DOHH2 (cell line): ENCODE results near the gene ABTB2.

Source experiments
- H3F3A ChIP-seq: fragments of 200-600 bp; sonication (generic), shearing (Covaris generic); 2 replicates; pipeline ENCODE4 v1.6.0; 2016; ENCODE audit warnings: antibody characterized with exemption, mild to moderate bottlenecking; ENCODE audit not compliant: control insufficient read depth, insufficient read depth
- H3K27ac ChIP-seq: fragments of 200-600 bp; sonication (generic); 2 replicates; pipeline ENCODE4 v1.5.1; 2014; ENCODE audit warnings: low read depth, mild to moderate bottlenecking, low read length, moderate library complexity
- H3K27me3 ChIP-seq: fragments of 200-600 bp; sonication (generic); 2 replicates; pipeline ENCODE4 v1.6.1; 2014; ENCODE audit warnings: mild to moderate bottlenecking, low read length, mixed read lengths; ENCODE audit not compliant: control insufficient read depth
- H3K36me3 ChIP-seq: fragments of 200-600 bp; sonication (generic); 2 replicates; pipeline ENCODE4 v1.6.1; 2014; ENCODE audit warnings: mild to moderate bottlenecking, low read length, moderate library complexity, mixed read lengths; ENCODE audit not compliant: control insufficient read depth
- H3K4me1 ChIP-seq: fragments of 200-600 bp; sonication (generic); 2 replicates; pipeline ENCODE4 v1.6.1; 2014; ENCODE audit warnings: mild to moderate bottlenecking, low read length, mixed read lengths; ENCODE audit not compliant: control insufficient read depth
- H3K4me2 ChIP-seq: fragments of 200-600 bp; sonication (generic); 2 replicates; pipeline ENCODE4 v1.6.0; 2014; ENCODE audit warnings: mild to moderate bottlenecking, low read length, moderate library complexity
- H3K4me3 ChIP-seq: fragments of 200-600 bp; sonication (generic); 2 replicates; pipeline ENCODE4 v1.5.1; 2014; ENCODE audit warnings: mild to moderate bottlenecking, low read length, mixed read lengths
- H3K79me2 ChIP-seq: fragments of 200-600 bp; sonication (generic); 2 replicates; pipeline ENCODE4 v1.6.1; 2014; ENCODE audit warnings: mild to moderate bottlenecking, low read length, mixed read lengths; ENCODE audit not compliant: control insufficient read depth
- H3K9me2 ChIP-seq: fragments of 200-600 bp; sonication (generic); replicated peaks from 2 replicates; pipeline ENCODE4 v1.6.1; 2014; ENCODE audit warnings: mild to moderate bottlenecking, low read length, mixed read lengths; ENCODE audit not compliant: control insufficient read depth
- H3K9me3 ChIP-seq: fragments of 200-600 bp; sonication (generic); 2 replicates; pipeline ENCODE4 v1.6.1; 2014; ENCODE audit warnings: antibody characterized with exemption, low read length, mixed read lengths; ENCODE audit not compliant: control insufficient read depth, insufficient read depth
- H4K20me1 ChIP-seq: fragments of 200-600 bp; sonication (generic); 2 replicates; pipeline ENCODE4 v1.6.0; 2014; ENCODE audit warnings: low read depth, mild to moderate bottlenecking, antibody characterized with exemption, low read length, moderate library complexity; ENCODE audit not compliant: control insufficient read depth, insufficient read depth
- CTCF ChIP-seq: fragments of 200-600 bp; sonication (generic); IDR thresholded peaks from one replicate; pipeline ENCODE4 v1.5.1; 2014; ENCODE audit warnings: antibody characterized with exemption, mild to moderate bottlenecking, low read depth, low read length; ENCODE audit not compliant: poor library complexity, severe bottlenecking
- EZH2phosphoT487 ChIP-seq: fragments of 200-600 bp; sonication (generic); IDR thresholded peaks from 2 replicates; pipeline ENCODE4 v1.6.1; 2017; ENCODE audit warnings: borderline replicate concordance, mild to moderate bottlenecking, antibody characterized with exemption, low read length, moderate library complexity, mixed read lengths

Gene ABTB2

DNA sequence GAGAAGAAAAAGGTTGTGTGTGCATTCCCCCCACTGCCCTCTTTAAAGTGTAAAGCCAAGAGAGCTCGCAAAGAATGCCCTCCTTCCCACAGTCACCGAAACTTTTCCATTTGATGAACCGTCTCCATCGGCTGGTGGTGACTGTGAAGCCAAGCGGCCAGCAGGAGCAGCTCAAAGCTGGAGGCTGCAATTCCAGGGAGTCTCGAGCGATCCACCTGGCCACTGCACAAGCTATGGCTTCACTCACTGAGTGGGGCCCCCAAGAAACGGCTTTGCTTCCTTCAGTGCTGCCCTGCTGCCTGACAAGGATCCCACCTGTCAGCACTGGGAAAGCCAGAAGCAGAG, 117.7 kb downstream of the ABTB2 start:
- peak overlapping the region; percentile 40 for H3K4me2 ChIP-seq

GRCh38 chr11:34239465-34240149, 118.2 kb downstream of the ABTB2 start:
- H3K36me3 ChIP-seq: no peaks in the 10 kb centered on the region
- H3F3A ChIP-seq: no peaks in the 10 kb centered on the region
- H3K4me3 ChIP-seq: no peak overlapping the region
- no peaks in the 10 kb centered on the region for H4K20me1 ChIP-seq
- H3K79me2 ChIP-seq: no peaks in the 10 kb centered on the region
- peaks cover 44% of the 10 kb centered on the region for H3K27me3 ChIP-seq
- no peaks in the 10 kb centered on the region for H3K9me3 ChIP-seq
- no peaks in the 10 kb centered on the region for H3K9me2 ChIP-seq
- peak overlapping the region; percentile 40 for H3K4me2 ChIP-seq
- H3K27ac ChIP-seq: no peak overlapping the region
- no peak for TF ChIP-seq CTCF
- H3K4me1 ChIP-seq: peaks cover 14% of the 10 kb centered on the region

More for the DNA sequence above, 117.7 kb downstream of the ABTB2 start:
- Histone ChIP-seq H3F3A (no peaks in the 10 kb centered on the region), H3K27me3 (peaks cover 42% of the 10 kb centered on the region), H3K27ac (no peak overlapping the region), H3K4me1 (peaks cover 14% of the 10 kb centered on the region), H3K4me3 (no peak overlapping the region), H4K20me1 (no peaks in the 10 kb centered on the region), H3K79me2 (no peaks in the 10 kb centered on the region), H3K36me3 (no peaks in the 10 kb centered on the region), H3K9me2 (no peaks in the 10 kb centered on the region), H3K9me3 (no peaks in the 10 kb centered on the region)
- TF ChIP-seq EZH2phosphoT487 (no peak), CTCF (no peak)

- Histone ChIP-seq H3K36me3 (no peaks in the 10 kb centered on the region), H4K20me1 (no peaks in the 10 kb centered on the region), H3F3A (no peaks in the 10 kb centered on the region), H3K4me2 (no peak overlapping the region), H3K4me3 (no peak overlapping the region), H3K4me1 (peaks cover 21% of the 10 kb centered on the region), H3K9me3 (no peaks in the 10 kb centered on the region), H3K27ac (no peak overlapping the region), H3K9me2 (no peaks in the 10 kb centered on the region), H3K27me3 (peaks cover 50% of the 10 kb centered on the region), H3K79me2 (no peaks in the 10 kb centered on the region)
- TF ChIP-seq CTCF (no peak), EZH2phosphoT487 (no peak)
Observed at GRCh38 chr11:34238966-34239365, 118.8 kb downstream of the ABTB2 start.
